ENCODE results near the gene CABP4. TPM values are rescaled to one million over a fixed set of nuclear protein-coding genes. Genes with fewer than 3 reads are reported as not detected.
A peak's percentile ranks its signal among the peaks of the same experiment; 100 is the strongest.

CABP4 gene
- not detected for polyA plus RNA-seq (2013, experiment 1 of 2; ENCODE audit: insufficient read length)
- polyA plus RNA-seq (2013, experiment 2 of 2; ENCODE audit: insufficient read length), result 0.09 TPM

DNA sequence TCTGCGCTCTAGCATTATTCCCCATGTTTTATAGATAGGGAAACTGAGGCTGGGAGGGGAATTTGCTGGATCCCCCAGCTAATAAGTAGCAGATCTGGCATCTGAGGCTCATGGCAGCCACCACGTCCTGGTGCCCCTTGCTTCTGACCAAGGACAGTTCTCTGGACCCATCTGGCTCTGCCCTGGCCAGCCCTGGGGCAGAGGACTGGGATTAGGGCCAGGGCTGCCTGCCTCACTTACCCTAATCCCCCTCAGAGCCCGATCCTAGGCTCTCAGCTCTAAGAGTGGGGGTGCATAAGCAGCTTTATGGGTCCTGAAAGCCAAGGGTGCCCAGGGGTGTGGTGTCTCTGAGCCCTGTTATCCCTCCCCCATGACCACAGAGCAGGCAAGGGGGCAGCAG lies at the start of gene CABP4:
TSS of gene CABP4 (plus strand) at position 301 of the 400 bp plus-strand sequence. CDS start at position 371, 70 bp downstream.
- no peak for DNase-seq

GRCh38 chr11:67405688-67406339 lies 49.3 kb upstream of the CABP4 start:
- no peak for DNase-seq

- no peak for DNase-seq
These were observed 48.7 kb upstream of the CABP4 start for GRCh38 chr11:67406420-67406968.

DNA sequence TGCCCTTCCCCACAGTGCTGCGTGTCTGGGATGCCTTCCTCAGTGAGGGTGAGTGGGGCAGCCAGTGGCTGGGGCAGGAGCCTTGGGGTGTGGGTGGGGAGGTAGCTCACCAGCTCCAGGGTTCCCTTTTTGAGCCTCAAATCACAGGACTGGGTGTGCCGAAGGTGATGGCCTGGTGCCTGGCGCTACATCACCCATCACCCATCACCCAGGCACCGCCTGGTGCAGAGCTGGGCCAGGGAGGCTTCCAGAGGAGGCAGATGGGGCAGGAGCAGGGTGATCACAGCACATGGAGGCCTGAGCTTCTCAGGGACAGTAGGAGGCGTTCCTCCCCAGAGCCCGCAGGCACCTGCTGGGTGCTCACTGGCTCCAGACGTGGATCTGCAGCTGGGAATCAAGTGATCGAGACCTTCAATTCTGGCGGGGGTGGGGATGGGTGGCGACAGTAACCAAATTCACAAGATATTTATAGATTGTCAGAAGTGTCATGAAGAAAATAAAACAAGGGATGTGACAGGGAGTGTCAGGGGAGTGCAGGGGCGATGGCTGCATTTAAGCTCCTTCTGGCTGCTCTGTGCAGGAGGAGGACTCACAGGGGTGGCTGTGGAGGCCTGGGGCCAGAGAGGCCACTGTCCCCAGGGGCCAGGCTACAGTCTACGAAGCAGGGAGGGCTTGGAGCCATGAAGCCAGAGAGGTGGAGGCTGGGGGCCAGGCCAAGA lies 48.0 kb upstream of the CABP4 start:
- no peak for DNase-seq

GRCh38 chr11:67407688-67408163 lies 47.4 kb upstream of the CABP4 start:
- DNase-seq, result no peak

- DNase-seq, result no peak
These were observed 46.5 kb upstream of the CABP4 start for GRCh38 chr11:67408437-67409200.

- no peak for DNase-seq
These were observed 45.9 kb upstream of the CABP4 start for GRCh38 chr11:67409261-67409666.

DNA sequence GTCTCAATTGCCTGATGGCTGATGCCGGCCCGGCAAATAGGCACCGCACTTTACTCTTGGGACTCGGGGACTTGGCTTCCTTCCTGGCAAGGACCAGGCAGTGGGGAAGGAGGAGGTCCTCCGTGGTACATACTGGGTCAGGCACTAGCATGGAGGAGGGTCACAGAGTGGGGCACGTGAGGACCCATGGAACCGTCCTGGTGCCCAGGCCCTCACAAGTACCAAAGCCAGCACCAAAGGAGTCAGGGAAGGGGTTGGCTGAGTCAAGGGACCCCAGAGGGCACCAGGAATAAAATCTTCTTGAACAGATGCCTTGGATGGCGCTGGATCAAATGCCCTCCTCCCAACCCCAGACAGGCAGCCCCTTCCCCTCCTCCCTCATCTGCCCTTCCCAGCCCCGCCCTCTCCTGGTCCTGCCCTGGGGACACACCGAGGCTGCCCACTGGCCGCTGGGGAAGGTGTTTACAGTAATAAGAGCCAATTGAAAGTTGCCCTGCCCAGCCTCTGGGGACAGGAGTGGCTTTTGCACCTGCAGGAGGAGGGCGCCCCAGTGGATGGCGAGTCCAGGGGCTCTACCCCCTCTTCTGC lies 45.3 kb upstream of the CABP4 start:
- no peak for DNase-seq

GRCh38 chr11:67410369-67410831 lies 44.8 kb upstream of the CABP4 start:
- DNase-seq, result no peak

GRCh38 chr11:67410984-67411784 lies 44.0 kb upstream of the CABP4 start:
- DNase-seq, result no peak

- no peak for DNase-seq
These were observed 43.4 kb upstream of the CABP4 start for GRCh38 chr11:67411785-67412152.

DNA sequence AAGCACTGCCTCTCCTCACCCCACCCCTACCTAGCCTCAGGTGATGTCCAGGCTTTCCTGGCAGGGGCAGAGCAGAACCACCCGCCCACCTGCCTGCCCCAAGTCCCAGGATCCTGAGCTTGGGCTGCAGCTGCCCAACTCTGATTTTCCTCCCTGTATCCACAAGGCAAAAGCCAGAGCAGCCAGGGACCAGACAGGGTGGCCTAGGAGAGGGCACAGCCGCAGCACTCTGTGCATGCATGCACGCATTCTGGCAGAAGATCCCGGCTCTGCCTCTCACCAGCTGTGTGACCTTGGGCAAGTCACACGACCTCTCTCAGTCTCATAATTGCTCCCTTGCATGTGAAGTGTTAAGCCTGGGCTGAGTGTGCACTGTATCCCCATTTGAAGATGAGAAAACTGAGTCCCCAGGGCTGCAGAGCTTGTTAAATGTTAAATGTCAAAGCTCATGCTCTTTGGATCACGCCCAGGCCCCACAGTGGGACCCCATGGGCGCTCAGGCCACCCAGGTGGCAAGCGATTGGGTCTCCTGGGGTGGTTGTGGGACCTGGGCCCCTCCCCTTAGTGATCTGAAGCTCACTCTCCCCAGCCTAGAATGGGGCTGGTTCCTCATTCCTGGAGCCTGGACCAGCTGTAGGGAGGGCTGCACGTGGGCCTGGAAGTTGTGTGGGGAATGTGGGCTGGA lies 42.5 kb upstream of the CABP4 start:
- DNase-seq, result no peak

DNA sequence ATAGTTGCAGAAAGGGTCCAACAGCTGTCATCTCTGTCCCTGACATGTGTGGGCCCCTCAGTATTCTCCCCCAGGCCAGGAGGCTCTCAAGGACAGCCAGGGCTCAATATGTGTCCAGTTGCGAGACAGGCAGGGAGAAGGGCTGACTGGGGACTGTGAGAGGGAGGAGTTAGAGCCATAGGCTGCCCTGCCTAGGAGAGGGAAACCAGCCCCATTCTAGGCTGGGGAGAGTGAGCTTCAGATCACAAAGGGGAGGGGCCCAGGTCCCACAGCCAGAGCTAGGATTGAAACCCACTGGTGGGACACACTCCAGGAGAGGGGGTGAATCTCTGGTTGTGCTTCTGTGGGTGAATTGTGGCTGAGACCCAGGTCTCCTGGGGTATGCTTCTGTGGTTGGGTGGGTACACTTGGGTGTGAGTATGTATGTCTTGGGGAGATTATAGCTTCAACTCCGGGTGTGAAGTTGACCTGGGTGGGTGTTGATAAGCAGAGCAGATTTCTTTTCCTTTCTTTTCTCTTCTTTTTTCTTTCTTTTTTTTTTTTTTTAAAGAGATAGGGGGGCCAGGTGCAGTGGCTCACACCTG lies 41.8 kb upstream of the CABP4 start:
- DNase-seq, result no peak

DNA sequence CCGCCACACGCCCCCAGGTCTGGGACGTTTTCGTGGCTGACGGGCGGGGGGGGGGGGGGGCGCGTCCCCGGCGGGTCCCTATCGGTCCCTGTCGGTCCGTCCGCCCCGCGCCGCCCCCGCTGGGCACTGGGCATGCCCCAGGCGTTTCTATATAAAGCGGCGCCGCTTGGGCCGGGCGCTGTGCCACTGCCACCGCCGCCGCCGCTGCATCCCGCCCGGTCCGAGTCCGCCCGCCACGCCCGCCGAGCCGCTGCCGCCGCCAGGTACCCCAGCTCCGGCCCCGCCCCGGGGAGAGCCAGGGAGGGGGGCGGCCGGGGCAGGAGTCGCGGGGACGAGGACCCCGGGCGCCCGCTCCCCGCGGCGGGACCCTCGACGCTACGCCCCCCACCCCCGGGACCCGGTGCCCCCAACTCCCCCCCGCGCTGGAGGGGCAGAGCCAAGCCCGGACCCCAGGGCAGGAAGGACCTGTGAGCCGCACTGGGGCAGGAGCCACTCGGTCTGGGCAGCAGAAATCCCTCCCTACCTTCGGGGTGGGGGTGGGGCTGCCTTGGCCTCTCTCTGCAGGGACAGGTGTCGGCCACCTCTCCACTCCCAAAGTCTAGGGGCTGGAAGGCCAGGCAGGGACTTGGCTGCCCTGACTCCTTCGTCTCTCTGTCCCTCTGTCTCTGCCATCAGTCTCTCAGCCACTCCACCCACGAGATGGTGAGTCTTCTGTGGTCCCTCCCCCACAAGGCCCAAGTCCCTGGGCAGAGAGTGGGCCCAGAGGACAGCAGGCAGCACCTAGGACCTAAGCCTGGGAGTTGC lies 39.5 kb upstream of the CABP4 start, which contains the start of gene CARNS1:
TSS of gene CARNS1 (plus strand) at position 178 of the 804 bp plus-strand sequence. CDS start at position 700, 522 bp downstream.
- no peak for DNase-seq

DNA sequence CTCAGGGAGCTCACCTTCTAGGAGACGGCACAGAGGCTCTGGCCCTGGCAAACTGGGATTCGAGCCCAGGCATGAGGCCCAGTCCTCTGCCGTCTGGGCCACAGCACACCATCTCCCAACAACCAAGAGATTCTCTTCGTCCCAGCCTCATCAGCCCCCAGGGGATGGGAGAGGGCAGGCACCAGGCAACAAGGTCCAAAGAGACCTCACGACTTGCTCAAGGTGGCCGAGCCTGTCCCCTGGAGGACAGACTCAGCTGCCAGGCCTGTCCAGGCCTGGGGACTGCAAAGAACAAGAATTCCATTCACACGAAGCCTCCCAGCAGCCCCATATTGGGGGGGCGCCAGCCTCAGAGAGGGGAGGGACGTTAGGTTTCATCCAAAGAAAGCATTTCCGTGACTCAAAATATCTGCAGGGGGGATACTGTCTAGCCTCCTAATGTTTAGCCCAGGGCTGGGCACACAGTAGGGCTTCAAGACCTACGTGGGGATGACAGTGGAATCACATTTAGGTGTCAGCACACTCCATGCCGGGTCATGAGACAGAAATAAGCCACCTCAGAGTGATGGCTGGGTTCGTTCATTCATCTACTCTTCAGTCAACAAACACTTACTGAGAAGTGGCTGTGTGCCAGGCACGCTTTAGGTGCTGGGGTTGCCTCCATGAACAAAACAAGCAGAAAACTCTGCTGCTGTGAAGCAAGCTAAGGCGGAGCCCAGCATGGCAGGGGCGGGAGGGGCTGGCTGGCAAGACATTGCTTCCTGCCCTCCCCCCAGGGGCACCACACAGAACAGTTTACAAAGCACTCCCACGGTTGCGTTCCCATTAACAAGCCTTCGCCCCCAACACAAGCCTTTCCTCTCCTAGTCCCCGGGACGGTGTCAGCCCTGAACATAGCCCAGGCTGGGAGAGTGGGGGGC lies 38.5 kb upstream of the CABP4 start:
- DNase-seq, result peak; percentile 12

DNA sequence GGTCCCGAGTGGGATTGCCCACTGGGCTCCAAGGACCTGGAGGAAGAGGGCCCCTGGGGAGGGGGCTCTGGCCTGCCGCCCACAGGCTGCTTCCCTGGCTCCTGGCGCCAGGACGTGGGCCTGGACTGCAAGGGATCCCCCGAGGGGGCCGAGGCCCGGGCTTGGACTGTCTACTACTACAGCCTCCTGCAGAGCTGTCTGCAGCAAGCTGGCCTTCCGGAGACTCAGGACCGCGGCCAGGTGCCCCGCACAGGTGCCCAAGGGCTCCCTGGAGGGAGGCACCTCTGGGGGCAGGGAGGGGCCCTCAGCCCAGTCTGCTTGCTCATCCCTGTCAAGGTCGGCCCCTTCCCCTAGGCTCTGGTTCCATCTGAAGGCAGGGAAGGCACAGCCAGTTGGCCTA lies 37.7 kb upstream of the CABP4 start:
- no peak for DNase-seq

- DNase-seq, result no peak
These were observed 36.5 kb upstream of the CABP4 start for GRCh38 chr11:67418476-67419281.

Measured in fibroblast of skin of scalp (primary cell).